WERI-Rb-1 (cell line): Measurements from ENCODE around the gene SH3PXD2A.

ENCODE experiments used
- DNase-seq: peaks from one replicate; pipeline ENCODE4 v3.0.0-alpha.2; 2020
- H3K27ac ChIP-seq: fragments of 250-450 bp; sonication (Bioruptor Pico); 2 replicates; pipeline ENCODE4 v1.5.1; 2020; ENCODE audit warnings: mild to moderate bottlenecking, moderate library complexity
- H3K27me3 ChIP-seq: fragments of 250-450 bp; sonication (Bioruptor Pico); 2 replicates; pipeline ENCODE4 v1.5.1; 2021; ENCODE audit warnings: mild to moderate bottlenecking, low read depth, moderate library complexity; ENCODE audit not compliant: insufficient read depth, severe bottlenecking
- H3K36me3 ChIP-seq: fragments of 250-450 bp; sonication (Bioruptor Pico); 2 replicates; pipeline ENCODE4 v1.5.1; 2020; ENCODE audit warnings: mild to moderate bottlenecking, moderate library complexity
- H3K4me3 ChIP-seq: 2 replicates; pipeline ENCODE4 v1.5.1; 2011; ENCODE audit warnings: low read depth, mild to moderate bottlenecking, control low read depth, low read length
- H3K9me3 ChIP-seq: fragments of 250-450 bp; sonication (Bioruptor Pico); 2 replicates; pipeline ENCODE4 v1.5.1; 2021; ENCODE audit warnings: mild to moderate bottlenecking, moderate library complexity; ENCODE audit not compliant: severe bottlenecking
- CTCF ChIP-seq: IDR thresholded peaks from 2 replicates; pipeline ENCODE4 v1.5.1; 2011; ENCODE audit warnings: low read depth, mild to moderate bottlenecking, control low read depth, inconsistent platforms, low read length

SH3PXD2A gene

DNA sequence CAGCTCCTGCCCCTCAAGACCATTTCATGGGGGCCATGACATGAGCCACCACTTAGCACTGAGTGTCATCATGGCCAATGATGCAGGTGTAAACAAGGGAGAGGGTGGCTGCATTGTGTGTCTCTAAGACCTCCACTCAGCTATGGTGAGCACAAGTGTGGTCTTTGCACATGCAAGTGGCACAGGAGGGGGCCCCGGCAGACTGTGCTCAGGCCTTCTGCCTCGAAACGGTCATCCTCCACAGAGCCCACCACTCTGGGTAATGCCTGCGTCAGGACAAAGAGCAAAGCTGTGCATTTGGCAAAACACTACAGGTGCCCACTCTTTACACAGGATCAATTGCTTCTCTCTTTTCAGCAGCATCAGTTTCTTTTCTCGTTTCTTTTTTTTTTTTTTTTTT lies 125.5 kb downstream of the SH3PXD2A start:
- Histone ChIP-seq H3K27ac (no peak overlapping the region), H3K9me3 (no peaks in the 10 kb centered on the region), H3K27me3 (no peaks in the 10 kb centered on the region), H3K4me3 (no peak overlapping the region), H3K36me3 (no peaks in the 10 kb centered on the region)
- TF ChIP-seq CTCF, result no peak
- DNase-seq, result no peak

DNA sequence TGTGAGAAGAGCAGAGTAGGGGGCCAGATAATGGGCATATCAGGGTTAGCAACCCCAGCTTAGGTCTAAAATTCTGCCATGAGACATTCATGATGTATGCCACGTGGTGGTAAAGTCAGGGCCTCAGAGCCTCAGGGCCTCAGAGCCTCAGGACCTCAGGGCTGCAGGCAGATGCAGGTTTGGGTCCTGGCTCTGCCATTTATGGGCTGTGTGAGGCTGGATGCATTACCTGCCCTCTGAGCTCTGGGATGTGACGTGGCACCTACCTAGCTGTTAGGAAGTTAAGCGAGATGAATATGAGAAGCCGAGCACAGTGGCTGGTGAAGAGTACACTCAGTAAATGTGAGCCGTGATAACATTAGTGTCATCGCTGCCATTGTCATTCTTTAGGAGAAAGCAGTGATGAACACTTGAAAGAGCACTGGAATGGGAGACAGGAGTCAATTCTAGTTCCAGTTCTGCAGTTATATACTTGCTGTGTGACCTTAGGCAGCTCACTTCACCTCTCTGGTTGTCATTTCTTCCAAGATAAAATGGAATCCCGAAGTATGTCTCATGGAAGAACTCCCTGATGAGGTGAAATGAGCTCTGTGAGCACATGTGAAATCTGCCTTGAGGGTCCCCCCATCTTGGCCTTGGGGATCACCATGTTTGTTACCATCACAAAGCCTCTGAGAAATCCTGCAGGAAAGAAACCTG lies 127.2 kb downstream of the SH3PXD2A start:
- H3K4me3 ChIP-seq, result no peak overlapping the region
- TF ChIP-seq CTCF, result no peak
- H3K27me3 ChIP-seq, result no peaks in the 10 kb centered on the region
- no peaks in the 10 kb centered on the region for H3K9me3 ChIP-seq
- no peak overlapping the region for H3K27ac ChIP-seq
- peaks cover 6% of the 10 kb centered on the region for H3K36me3 ChIP-seq
- no peak for DNase-seq

DNA sequence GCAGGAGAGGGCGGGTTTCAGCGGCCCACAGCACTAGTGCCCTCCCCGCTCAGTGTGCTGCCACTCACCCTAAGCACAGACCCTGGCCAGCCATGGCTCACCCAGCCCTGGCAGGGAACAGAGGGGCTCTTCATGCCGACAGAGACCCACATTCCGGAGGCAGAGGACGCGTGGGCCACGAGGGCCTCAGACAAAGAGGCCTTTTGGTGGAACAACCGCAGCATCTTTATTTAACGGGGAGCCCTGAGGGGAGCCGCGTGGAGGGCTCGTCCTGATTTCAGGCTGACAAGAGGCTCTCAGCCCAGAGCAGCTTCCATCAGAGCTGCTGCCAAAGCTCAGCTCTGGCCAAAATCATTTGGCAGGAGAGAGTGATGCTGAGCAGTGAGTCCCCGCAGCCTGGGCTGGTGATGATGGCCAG lies 127.8 kb downstream of the SH3PXD2A start:
- no peak for TF ChIP-seq CTCF
- DNase-seq, result no peak

GRCh38 chr10:103726637-103727036 lies 128.7 kb downstream of the SH3PXD2A start:
- no peak overlapping the region for H3K4me3 ChIP-seq
- no peaks in the 10 kb centered on the region for H3K27me3 ChIP-seq
- no peak overlapping the region for H3K27ac ChIP-seq
- peaks cover 6% of the 10 kb centered on the region for H3K36me3 ChIP-seq
- no peak for TF ChIP-seq CTCF
- H3K9me3 ChIP-seq, result no peaks in the 10 kb centered on the region
- no peak for DNase-seq

More for the DNA sequence above, 127.8 kb downstream of the SH3PXD2A start:
- peaks cover 6% of the 10 kb centered on the region for H3K36me3 ChIP-seq
- no peak overlapping the region for H3K27ac ChIP-seq
- no peaks in the 10 kb centered on the region for H3K9me3 ChIP-seq
- no peaks in the 10 kb centered on the region for H3K27me3 ChIP-seq
- H3K4me3 ChIP-seq, result no peak overlapping the region

DNA sequence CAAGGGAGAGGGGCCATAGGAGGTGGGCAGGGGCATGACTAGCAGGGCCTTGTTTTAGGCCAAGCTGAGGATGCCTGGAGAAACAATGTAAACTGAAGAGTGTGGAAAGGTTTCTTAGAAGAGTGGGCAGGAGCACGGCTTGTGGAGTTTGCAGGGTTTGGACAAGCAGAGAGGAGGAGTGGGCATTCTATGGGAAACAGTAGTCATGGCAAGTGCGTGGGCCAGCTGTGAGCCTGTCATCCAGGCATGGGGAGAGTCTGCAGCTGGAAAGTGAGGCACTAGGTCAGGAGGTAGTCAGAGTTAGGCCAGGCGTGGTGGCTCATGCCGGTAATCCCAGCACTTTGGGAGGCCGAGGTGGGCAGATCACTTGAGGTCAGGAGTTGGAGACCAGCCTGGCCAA lies 130.1 kb downstream of the SH3PXD2A start:
- DNase-seq, result no peak
- Histone ChIP-seq H3K27ac (no peak overlapping the region), H3K4me3 (no peak overlapping the region), H3K9me3 (no peaks in the 10 kb centered on the region), H3K36me3 (peaks cover 6% of the 10 kb centered on the region), H3K27me3 (no peaks in the 10 kb centered on the region)
- TF ChIP-seq CTCF, result no peak

- Histone ChIP-seq H3K36me3 (peaks cover 6% of the 10 kb centered on the region), H3K27me3 (no peaks in the 10 kb centered on the region), H3K27ac (no peak overlapping the region), H3K9me3 (no peaks in the 10 kb centered on the region), H3K4me3 (no peak overlapping the region)
- no peak for DNase-seq
- no peak for TF ChIP-seq CTCF
Measured at GRCh38 chr10:103724771-103725170, 130.6 kb downstream of the SH3PXD2A start.
